ENCODE data around the gene HLA-DQA2.

DNA sequence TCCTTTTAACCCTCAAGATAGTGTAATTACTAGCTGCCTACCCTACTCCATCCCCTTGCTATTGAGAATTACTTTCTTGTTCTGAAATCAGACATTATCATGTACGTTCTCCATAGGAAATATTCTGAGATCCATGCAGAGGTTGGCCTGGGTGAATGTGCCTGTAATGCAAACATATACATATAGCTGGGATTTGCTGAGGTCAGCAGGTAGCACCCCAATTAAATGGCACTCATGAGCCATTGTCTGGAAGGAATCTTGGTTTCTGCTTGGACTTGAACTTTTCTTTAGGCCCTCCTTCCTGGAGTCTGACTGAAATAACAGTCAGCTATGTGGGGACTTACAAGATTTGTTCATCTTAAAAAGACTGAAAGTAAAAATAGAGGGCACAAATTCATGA, 18.5 kb downstream of the HLA-DQA2 start:
- TF ChIP-seq, protein P1, sequence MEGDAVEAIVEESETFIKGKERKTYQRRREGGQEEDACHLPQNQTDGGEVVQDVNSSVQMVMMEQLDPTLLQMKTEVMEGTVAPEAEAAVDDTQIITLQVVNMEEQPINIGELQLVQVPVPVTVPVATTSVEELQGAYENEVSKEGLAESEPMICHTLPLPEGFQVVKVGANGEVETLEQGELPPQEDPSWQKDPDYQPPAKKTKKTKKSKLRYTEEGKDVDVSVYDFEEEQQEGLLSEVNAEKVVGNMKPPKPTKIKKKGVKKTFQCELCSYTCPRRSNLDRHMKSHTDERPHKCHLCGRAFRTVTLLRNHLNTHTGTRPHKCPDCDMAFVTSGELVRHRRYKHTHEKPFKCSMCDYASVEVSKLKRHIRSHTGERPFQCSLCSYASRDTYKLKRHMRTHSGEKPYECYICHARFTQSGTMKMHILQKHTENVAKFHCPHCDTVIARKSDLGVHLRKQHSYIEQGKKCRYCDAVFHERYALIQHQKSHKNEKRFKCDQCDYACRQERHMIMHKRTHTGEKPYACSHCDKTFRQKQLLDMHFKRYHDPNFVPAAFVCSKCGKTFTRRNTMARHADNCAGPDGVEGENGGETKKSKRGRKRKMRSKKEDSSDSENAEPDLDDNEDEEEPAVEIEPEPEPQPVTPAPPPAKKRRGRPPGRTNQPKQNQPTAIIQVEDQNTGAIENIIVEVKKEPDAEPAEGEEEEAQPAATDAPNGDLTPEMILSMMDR (IDR thresholded peaks at IDR 0.05): no peak
- TF ChIP-seq POLR2A (IDR thresholded peaks at IDR 0.05): no peak
- no peak for TF ChIP-seq EP300 (IDR thresholded peaks at IDR 0.05)

Data from tibial nerve (tissue), 4 donors.